Activated T-helper 1 cell treated with anti-CD3 and anti-CD28 coated beads, Interleukin-12 subunit alpha, Interleukin-12 subunit beta, Interleukin-2, Interleukin-4 antibody, amounts not matched to agents 30 ng/mL and 10 ng/mL and 1 ng/mL, durations not matched to agents 14 hours and 24 hours and 36 hours (primary cell): ENCODE measurements around the gene PTPRC. TPM values are rescaled to one million over a fixed set of nuclear protein-coding genes. Genes with fewer than 3 reads are reported as not detected.
A peak's percentile ranks its signal among the peaks of the same experiment; 100 is the strongest.

Experiments
- DNase-seq: peaks from one replicate; pipeline ENCODE4 v3.0.0; 2021; ENCODE audit warnings: low spot score
- H3K27ac Mint-ChIP-seq: one replicate; pipeline ENCODE4 v1.8.0; 2021; ENCODE audit warnings: mild to moderate bottlenecking, mixed read lengths
- H3K27me3 Mint-ChIP-seq: one replicate; pipeline ENCODE4 v1.8.0; 2022; ENCODE audit warnings: mild to moderate bottlenecking, moderate library complexity, mixed read lengths; ENCODE audit not compliant: insufficient read depth
- H3K36me3 Mint-ChIP-seq: one replicate; pipeline ENCODE4 v1.8.0; 2021; ENCODE audit warnings: low read depth, mixed read lengths
- H3K4me1 Mint-ChIP-seq: one replicate; pipeline ENCODE4 v1.8.0; 2021; ENCODE audit warnings: low read depth, mixed read lengths
- H3K4me3 Mint-ChIP-seq: one replicate; pipeline ENCODE4 v1.8.0; 2021; ENCODE audit warnings: mild to moderate bottlenecking, moderate library complexity, mixed read lengths
- H3K9me3 Mint-ChIP-seq: one replicate; pipeline ENCODE4 v1.8.0; 2021; ENCODE audit warnings: mixed read lengths
- intact Hi-C: fragments of 100-400 bp; cut with micrococcal nuclease; formaldehyde crosslinking; loops from one replicate; pipeline ENCODE4 v1.15.1; 2024
- total RNA-seq: library from RNA; stranded (reverse); gene quantifications from 2 replicates; pipeline ENCODE4 v1.2.3, GENCODE V29; 2022

PTPRC gene
- total RNA-seq, 1 donor from 2014 or later: 512 TPM

- peaks cover 48% of the 10 kb centered on the region for H3K36me3 Mint-ChIP-seq
- H3K9me3 Mint-ChIP-seq: no peaks in the 10 kb centered on the region
- no peaks in the 10 kb centered on the region for H3K27me3 Mint-ChIP-seq
- peak overlapping the region; percentile 93 for H3K27ac Mint-ChIP-seq
- intact Hi-C loops: loop anchor here (1.0 kb wide), 5 partner anchors 12 to 149 kb away; no protein-coding TSS in a partner anchor
- H3K4me1 Mint-ChIP-seq: peaks cover 92% of the 10 kb centered on the region
- H3K4me3 Mint-ChIP-seq: peak overlapping the region; percentile 63
- no peak for DNase-seq
Observed at GRCh38 chr1:198669023-198669698, 30.3 kb downstream of the PTPRC start.

GRCh38 chr1:198669771-198670170, 30.9 kb downstream of the PTPRC start:
- intact Hi-C loops: loop anchor here (1.0 kb wide), 5 partner anchors 12 to 149 kb away; no protein-coding TSS in a partner anchor
- H3K9me3 Mint-ChIP-seq: no peaks in the 10 kb centered on the region
- peaks cover 90% of the 10 kb centered on the region for H3K4me1 Mint-ChIP-seq
- no peaks in the 10 kb centered on the region for H3K27me3 Mint-ChIP-seq
- H3K36me3 Mint-ChIP-seq: peaks cover 45% of the 10 kb centered on the region
- peak overlapping the region; percentile 63 for H3K4me3 Mint-ChIP-seq
- H3K27ac Mint-ChIP-seq: peak overlapping the region; percentile 93
- DNase-seq: no peak

GRCh38 chr1:198671136-198671535, 32.3 kb downstream of the PTPRC start:
- no peak for DNase-seq
- Mint-ChIP-seq H3K36me3 (peaks cover 46% of the 10 kb centered on the region), H3K27me3 (no peaks in the 10 kb centered on the region), H3K9me3 (no peaks in the 10 kb centered on the region), H3K4me1 (peaks cover 94% of the 10 kb centered on the region), H3K27ac (peak overlapping the region; percentile 66), H3K4me3 (peak overlapping the region; percentile 67)
- intact Hi-C loops: no loop called here

- no peaks in the 10 kb centered on the region for H3K27me3 Mint-ChIP-seq
- intact Hi-C loops: no loop called here
Observed at GRCh38 chr1:198672124-198672523, 33.3 kb downstream of the PTPRC start.

GRCh38 chr1:198674009-198674408, 35.2 kb downstream of the PTPRC start:
- no peak for DNase-seq
- Mint-ChIP-seq H3K9me3 (no peaks in the 10 kb centered on the region), H3K4me1 (peaks cover 97% of the 10 kb centered on the region), H3K4me3 (peak overlapping the region; percentile 52), H3K36me3 (peaks cover 50% of the 10 kb centered on the region), H3K27ac (peak overlapping the region; percentile 58), H3K27me3 (no peaks in the 10 kb centered on the region)
- intact Hi-C loops: no loop called here

More at GRCh38 chr1:198672124-198672523, 33.3 kb downstream of the PTPRC start:
- peaks cover 46% of the 10 kb centered on the region for H3K36me3 Mint-ChIP-seq
- peaks cover 97% of the 10 kb centered on the region for H3K4me1 Mint-ChIP-seq
- peak overlapping the region; percentile 46 for H3K27ac Mint-ChIP-seq
- no peak for DNase-seq
- H3K9me3 Mint-ChIP-seq: no peaks in the 10 kb centered on the region
- H3K4me3 Mint-ChIP-seq: peak overlapping the region; percentile 61

GRCh38 chr1:198676253-198676652, 37.4 kb downstream of the PTPRC start:
- Mint-ChIP-seq H3K36me3 (peaks cover 49% of the 10 kb centered on the region), H3K4me1 (peaks cover 89% of the 10 kb centered on the region), H3K27ac (peak overlapping the region; percentile 96), H3K27me3 (no peaks in the 10 kb centered on the region), H3K9me3 (no peaks in the 10 kb centered on the region), H3K4me3 (peak overlapping the region; percentile 43)
- intact Hi-C loops: no loop called here
- DNase-seq: no peak

GRCh38 chr1:198677027-198677426, 38.2 kb downstream of the PTPRC start:
- Mint-ChIP-seq H3K27ac (peak overlapping the region; percentile 96), H3K27me3 (no peaks in the 10 kb centered on the region), H3K4me3 (peak overlapping the region; percentile 83), H3K36me3 (peaks cover 44% of the 10 kb centered on the region), H3K9me3 (no peaks in the 10 kb centered on the region), H3K4me1 (peaks cover 85% of the 10 kb centered on the region)
- intact Hi-C loops: loop anchor here (1.0 kb wide), 1 partner anchor 17 kb away; no protein-coding TSS in a partner anchor
- no peak for DNase-seq

GRCh38 chr1:198677871-198678270, 39.0 kb downstream of the PTPRC start:
- H3K36me3 Mint-ChIP-seq: peaks cover 40% of the 10 kb centered on the region
- intact Hi-C loops: loop anchor here (1.0 kb wide), 1 partner anchor 18 kb away; no protein-coding TSS in a partner anchor

GRCh38 chr1:198678301-198678836, 39.5 kb downstream of the PTPRC start:
- H3K36me3 Mint-ChIP-seq: peaks cover 37% of the 10 kb centered on the region
- H3K4me1 Mint-ChIP-seq: peaks cover 85% of the 10 kb centered on the region
- H3K27ac Mint-ChIP-seq: peak overlapping the region; percentile 96
- intact Hi-C loops: no loop called here
- H3K27me3 Mint-ChIP-seq: no peaks in the 10 kb centered on the region
- peak overlapping the region; percentile 83 for H3K4me3 Mint-ChIP-seq
- DNase-seq: no peak
- H3K9me3 Mint-ChIP-seq: no peaks in the 10 kb centered on the region

More at GRCh38 chr1:198677871-198678270, 39.0 kb downstream of the PTPRC start:
- Mint-ChIP-seq H3K9me3 (no peaks in the 10 kb centered on the region), H3K4me1 (peaks cover 85% of the 10 kb centered on the region), H3K27ac (peak overlapping the region; percentile 96), H3K27me3 (no peaks in the 10 kb centered on the region), H3K4me3 (peak overlapping the region; percentile 83)
- no peak for DNase-seq

- no peaks in the 10 kb centered on the region for H3K27me3 Mint-ChIP-seq
- no peaks in the 10 kb centered on the region for H3K9me3 Mint-ChIP-seq
- no peak for DNase-seq
- H3K4me3 Mint-ChIP-seq: peak overlapping the region; percentile 83
- peak overlapping the region; percentile 96 for H3K27ac Mint-ChIP-seq
- peaks cover 85% of the 10 kb centered on the region for H3K4me1 Mint-ChIP-seq
- peaks cover 35% of the 10 kb centered on the region for H3K36me3 Mint-ChIP-seq
- intact Hi-C loops: no loop called here
Observed at GRCh38 chr1:198678901-198679329, 40.1 kb downstream of the PTPRC start.

GRCh38 chr1:198679535-198680173, 40.8 kb downstream of the PTPRC start:
- Mint-ChIP-seq H3K9me3 (no peaks in the 10 kb centered on the region), H3K27me3 (no peaks in the 10 kb centered on the region), H3K27ac (peak overlapping the region; percentile 96), H3K4me1 (peaks cover 85% of the 10 kb centered on the region), H3K36me3 (peaks cover 36% of the 10 kb centered on the region), H3K4me3 (peak overlapping the region; percentile 74)
- no peak for DNase-seq
- intact Hi-C loops: loop anchor here (5.0 to 10.0 kb wide), 5 partner anchors 243 to 1263 kb away; partner anchors contain the start of genes C1orf53 and DENND1B

GRCh38 chr1:198680174-198680875, 41.5 kb downstream of the PTPRC start:
- Mint-ChIP-seq H3K4me1 (peaks cover 82% of the 10 kb centered on the region), H3K36me3 (peaks cover 35% of the 10 kb centered on the region), H3K27me3 (no peaks in the 10 kb centered on the region), H3K9me3 (no peaks in the 10 kb centered on the region), H3K4me3 (peak overlapping the region; percentile 74), H3K27ac (peak overlapping the region; percentile 91)
- DNase-seq: no peak
- intact Hi-C loops: loop anchor here (5.0 to 10.0 kb wide), 5 partner anchors 242 to 1262 kb away; partner anchors contain the start of genes C1orf53 and DENND1B
